A549 (cell line): ENCODE results near the gene XKR7. TPM values are rescaled to one million over a fixed set of nuclear protein-coding genes. Genes with fewer than 3 reads are reported as not detected.

Experiments used
- ATAC-seq, 2 experiments: fragments of 200-7000 bp in 1 of 2; fragments of >200 bp in 1 of 2; cut with Nextera tagmentation in 1 of 2; cut with Tn5 transposase in 1 of 2; 3 replicates each; pipeline versions ENCODE4 v1.8.0 to v1.9.1; 2018 to 2020; ENCODE audit warnings: mild to moderate bottlenecking in 1 of 2, moderate library complexity in 1 of 2
- CTCF ChIA-PET: fragments of 300-600 bp; sonication (Branson Sonifier 250); formaldehyde crosslinking; extraction: SDS; loops from one replicate; lab custom pipeline; 2021; ENCODE audit warnings: antibody characterized with exemption, inconsistent platforms; lab: Yijun Ruan, JAX
- POLR2A ChIA-PET: fragments of 350-600 bp; formaldehyde crosslinking; extraction: SDS; loops from one replicate; lab custom pipeline; 2021; ENCODE audit warnings: antibody characterized with exemption, inconsistent platforms; lab: Yijun Ruan, JAX
- DNase-seq, 2 experiments: peaks; one replicate each; pipeline versions ENCODE4 v3.0.0 to v3.0.0-alpha.2; 2011 to 2016; ENCODE audit warnings: low read depth in 1 of 2, low spot score in 1 of 2
- FAIRE-seq: peaks from 2 replicates; lab custom pipeline; 2011; peaks lifted over from hg19 to GRCh38; lab: Jason Lieb, UNC
- H3K27ac ChIP-seq, 2 experiments: fragments of >200 bp; sonication (Bioruptor Twin); formaldehyde crosslinking; 3 replicates each; pipeline ENCODE4 v1.5.1; 2016 to 2017
- H3K4me1 ChIP-seq: fragments of >200 bp; sonication (Bioruptor Twin); formaldehyde crosslinking; 3 replicates; pipeline ENCODE4 v1.6.1; 2016
- H3K4me2 ChIP-seq: fragments of >200 bp; sonication (Bioruptor Twin); formaldehyde crosslinking; 3 replicates; pipeline ENCODE4 v1.6.1; 2016
- H3K4me3 ChIP-seq: fragments of >200 bp; sonication (Bioruptor Twin); formaldehyde crosslinking; 3 replicates; pipeline ENCODE4 v1.5.1; 2016
- H3K9me3 ChIP-seq: fragments of >200 bp; sonication (Bioruptor Twin); formaldehyde crosslinking; 3 replicates; pipeline ENCODE4 v1.6.1; 2016
- CEBPB ChIP-seq, 2 experiments: fragments of >200 bp in 1 of 2; sonication (Bioruptor Twin) in 1 of 2; formaldehyde crosslinking in 1 of 2; IDR thresholded peaks; 2 replicates each; pipeline ENCODE4 v1.6.1; 2012 to 2016
- CHD2 ChIP-seq: fragments of 150-350 bp; IDR thresholded peaks from 2 replicates; pipeline ENCODE4 v1.6.1; 2014; ENCODE audit warnings: low read length; ENCODE audit not compliant: partially characterized antibody
- EHMT2 ChIP-seq: fragments of 200-600 bp; sonication (generic); IDR thresholded peaks from 2 replicates; pipeline ENCODE4 v1.6.1; 2016; ENCODE audit warnings: antibody characterized with exemption, low read depth, mild to moderate bottlenecking, moderate library complexity
- ELK1 ChIP-seq: fragments of 150-350 bp; IDR thresholded peaks from 2 replicates; pipeline ENCODE4 v1.6.1; 2014; ENCODE audit warnings: low read depth, mild to moderate bottlenecking, low read length
- EP300 ChIP-seq, 2 experiments: fragments of >200 bp; sonication (Bioruptor Twin); formaldehyde crosslinking; IDR thresholded peaks; 2 replicates in 1 of 2; 3 replicates in 1 of 2; pipeline ENCODE4 v1.6.1; 2016 to 2017
- ESRRA ChIP-seq: fragments of 150-350 bp; IDR thresholded peaks from 2 replicates; pipeline ENCODE4 v1.6.1; 2014; ENCODE audit warnings: mild to moderate bottlenecking, low read length, borderline replicate concordance
- FOXS1 ChIP-seq: fragments of 250-450 bp; sonication (Bioruptor Pico); IDR thresholded peaks from 2 replicates; pipeline ENCODE4 v1.5.0; 2020; ENCODE audit warnings: mild to moderate bottlenecking, moderate library complexity
- GATA3 ChIP-seq: IDR thresholded peaks from 2 replicates; pipeline ENCODE4 v1.6.1; 2012; ENCODE audit warnings: borderline replicate concordance
- HEYL ChIP-seq: fragments of 250-450 bp; sonication (Bioruptor Pico); IDR thresholded peaks from 2 replicates; pipeline ENCODE4 v1.8.0; 2021; ENCODE audit warnings: mild to moderate bottlenecking, moderate library complexity
- HMGXB4 ChIP-seq: fragments of 250-450 bp; sonication (Bioruptor Pico); IDR thresholded peaks from 2 replicates; pipeline ENCODE4 v1.5.0; 2021; ENCODE audit warnings: mild to moderate bottlenecking, moderate library complexity, borderline replicate concordance
- HOXA7 ChIP-seq: fragments of 250-450 bp; sonication (Bioruptor Pico); IDR thresholded peaks from 2 replicates; pipeline ENCODE4 v1.5.0; 2020; ENCODE audit warnings: mild to moderate bottlenecking, moderate library complexity
- HOXB13 ChIP-seq: fragments of 250-450 bp; sonication (Bioruptor Pico); IDR thresholded peaks from 2 replicates; pipeline ENCODE4 v1.5.0; 2020; ENCODE audit warnings: low read depth, mild to moderate bottlenecking, moderate library complexity
- HOXB5 ChIP-seq: fragments of 250-450 bp; sonication (Bioruptor Pico); IDR thresholded peaks from 2 replicates; pipeline ENCODE4 v1.5.0; 2020; ENCODE audit warnings: mild to moderate bottlenecking, moderate library complexity
- JUNB ChIP-seq: fragments of >200 bp; sonication (Bioruptor Twin); formaldehyde crosslinking; IDR thresholded peaks from 2 replicates; pipeline ENCODE4 v1.6.1; 2016
- KDM5A ChIP-seq: fragments of 200-600 bp; sonication (generic); IDR thresholded peaks from 2 replicates; pipeline ENCODE4 v1.6.1; 2016; ENCODE audit warnings: antibody characterized with exemption, mild to moderate bottlenecking
- MAFK ChIP-seq: fragments of 450-650 bp; IDR thresholded peaks from 2 replicates; pipeline ENCODE4 v1.6.1; 2014; ENCODE audit not compliant: partially characterized antibody
- MAZ ChIP-seq: fragments of 150-350 bp; IDR thresholded peaks from 2 replicates; pipeline ENCODE4 v1.6.1; 2014; ENCODE audit warnings: antibody characterized with exemption, low read depth, low read length, borderline replicate concordance
- MYC ChIP-seq: IDR thresholded peaks from 2 replicates; pipeline ENCODE4 v1.6.1; 2012; ENCODE audit warnings: mild to moderate bottlenecking, inconsistent platforms, low read length, improper control_type of control experiment, borderline replicate concordance
- NFE2L2 ChIP-seq: fragments of 150-350 bp; conservative IDR thresholded peaks from 2 replicates; pipeline ENCODE4 v1.6.1; 2014; ENCODE audit warnings: low read length
- PHF8 ChIP-seq: fragments of 200-600 bp; sonication (generic); IDR thresholded peaks from 2 replicates; pipeline ENCODE4 v1.6.1; 2016; ENCODE audit warnings: low read depth, mild to moderate bottlenecking, antibody characterized with exemption, moderate library complexity, borderline replicate concordance
- POLR2A ChIP-seq: IDR thresholded peaks from 2 replicates; pipeline ENCODE4 v1.6.1; 2012; ENCODE audit warnings: mild to moderate bottlenecking, low read length
- RAD21 ChIP-seq, 2 experiments: fragments of >200 bp in 1 of 2; sonication (Bioruptor Twin) in 1 of 2; formaldehyde crosslinking in 1 of 2; IDR thresholded peaks in 1 of 2; conservative IDR thresholded peaks in 1 of 2; 2 replicates in 1 of 2; 3 replicates in 1 of 2; pipeline ENCODE4 v1.6.1; 2012 to 2018; ENCODE audit warnings: inconsistent platforms in 1 of 2
- RCOR1 ChIP-seq: fragments of 150-350 bp; IDR thresholded peaks from 2 replicates; pipeline ENCODE4 v1.6.1; 2014; ENCODE audit warnings: antibody characterized with exemption, low read length, low read depth
- RNF2 ChIP-seq: fragments of 200-600 bp; sonication (generic); IDR thresholded peaks from 2 replicates; pipeline ENCODE4 v1.6.1; 2016; ENCODE audit warnings: low read depth, mild to moderate bottlenecking, antibody characterized with exemption, moderate library complexity, borderline replicate concordance
- SMC3 ChIP-seq: fragments of >200 bp; sonication (Bioruptor Twin); formaldehyde crosslinking; IDR thresholded peaks from 3 replicates; pipeline ENCODE4 v1.6.1; 2018; ENCODE audit warnings: inconsistent platforms
- SREBF2 ChIP-seq: fragments of 450-650 bp; IDR thresholded peaks from 2 replicates; pipeline ENCODE4 v1.6.1; 2014; ENCODE audit warnings: mild to moderate bottlenecking, moderate library complexity
- TP53 ChIP-seq: fragments of 250-450 bp; sonication (Bioruptor Pico); IDR thresholded peaks from 2 replicates; pipeline ENCODE4 v1.5.0; 2021; ENCODE audit warnings: mild to moderate bottlenecking, moderate library complexity
- USF2 ChIP-seq: fragments of 450-650 bp; IDR thresholded peaks from 2 replicates; pipeline ENCODE4 v1.6.1; 2014; ENCODE audit warnings: antibody characterized with exemption
- ZC3H11A ChIP-seq: fragments of 450-650 bp; IDR thresholded peaks from 2 replicates; pipeline ENCODE4 v1.6.1; 2014; ENCODE audit warnings: antibody characterized with exemption, mild to moderate bottlenecking
- ZFP36 ChIP-seq: fragments of 450-650 bp; IDR thresholded peaks from 2 replicates; pipeline ENCODE4 v1.6.1; 2014; ENCODE audit warnings: borderline replicate concordance; ENCODE audit not compliant: partially characterized antibody
- ZNF302 ChIP-seq: fragments of 250-450 bp; sonication (Bioruptor Pico); IDR thresholded peaks from 2 replicates; pipeline ENCODE4 v1.9.0; 2021; ENCODE audit warnings: inconsistent platforms, mild to moderate bottlenecking, moderate library complexity
- WGBS: methylation state at CpG from one replicate; pipeline ENCODE4 v1.1.6; 2017; ENCODE audit errors: missing lambda C conversion rate; 5-methylcytosine and 5-hydroxymethylcytosine counted together
- polyA plus RNA-seq, 4 experiments: library from polyadenylated mRNA; depleted of rRNA in 3 of 4; stranded (reverse); fragments of >200 nt; fragmentation: RNase III in 1 of 4; extraction: RNeasy Plus Mini Kit Qiagen cat#74134 plus additional on column Dnase treatment in 1 of 4; gene quantifications; 2 replicates in 3 of 4; 3 replicates in 1 of 4; pipeline ENCODE4 v1.2.3, GENCODE V29; 2011 to 2017
- TF ChIP-seq, protein P1 (sequence below): fragments of >200 bp; sonication (Bioruptor Twin); formaldehyde crosslinking; IDR thresholded peaks from 2 replicates; pipeline ENCODE4 v1.6.1; 2016
- TF ChIP-seq, protein P2 (sequence below): fragments of 200-600 bp; sonication (generic); IDR thresholded peaks from 2 replicates; pipeline ENCODE4 v1.6.1; 2016; ENCODE audit warnings: antibody characterized with exemption, mild to moderate bottlenecking, moderate library complexity

The XKR7 gene
- polyA plus RNA-seq, 2 of the 4 experiments (the other 2 are of a cell fraction) = 0.01 TPM; not detected in 1

- CTCF ChIA-PET = interaction anchor here (0.6 to 12.2 kb wide), 41 partner anchors 10 to 185 kb away, joined by 3 to 173 read pairs (median 4); partner anchors contain the start of genes FOXS1, MYLK2 and XKR7
- TF ChIP-seq, protein P1, sequence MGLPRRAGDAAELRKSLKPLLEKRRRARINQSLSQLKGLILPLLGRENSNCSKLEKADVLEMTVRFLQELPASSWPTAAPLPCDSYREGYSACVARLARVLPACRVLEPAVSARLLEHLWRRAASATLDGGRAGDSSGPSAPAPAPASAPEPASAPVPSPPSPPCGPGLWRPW = no peak
- TF ChIP-seq CHD2 (peak; percentile 96), ZNF302 (no peak), RNF2 (no peak), MAZ (no peak), FOXS1 (CRISPR knock-in tag) (no peak), USF2 (no peak), CEBPB (IDR thresholded peaks at IDR 0.05) (no peak), TP53 (CRISPR knock-in tag) (no peak), POLR2A (peak; percentile 85), RCOR1 (no peak), RAD21 (conservative IDR thresholded peaks at IDR 0.05 in 1 of 2, IDR thresholded peaks at IDR 0.05 in 1 of 2) (peak; percentile 77 to 89), EHMT2 (no peak), HOXA7 (CRISPR knock-in tag) (no peak), KDM5A (no peak), JUNB (no peak), HOXB13 (CRISPR knock-in tag) (no peak), HOXB5 (no peak), GATA3 (no peak), ELK1 (no peak), MAFK (no peak), HEYL (CRISPR knock-in tag) (no peak), SMC3 (peak; percentile 90), MYC (peak; percentile 48; the same call in 1 of the 2 replicates), NFE2L2 (no peak), EP300 (IDR thresholded peaks at IDR 0.05) (no peak), SREBF2 (no peak), HMGXB4 (no peak), ZFP36 (no peak), ESRRA (peak; percentile 61; the same call in 1 of the 2 replicates), ZC3H11A (no peak), PHF8 (peak; percentile 76)
- TF ChIP-seq, protein P2, sequence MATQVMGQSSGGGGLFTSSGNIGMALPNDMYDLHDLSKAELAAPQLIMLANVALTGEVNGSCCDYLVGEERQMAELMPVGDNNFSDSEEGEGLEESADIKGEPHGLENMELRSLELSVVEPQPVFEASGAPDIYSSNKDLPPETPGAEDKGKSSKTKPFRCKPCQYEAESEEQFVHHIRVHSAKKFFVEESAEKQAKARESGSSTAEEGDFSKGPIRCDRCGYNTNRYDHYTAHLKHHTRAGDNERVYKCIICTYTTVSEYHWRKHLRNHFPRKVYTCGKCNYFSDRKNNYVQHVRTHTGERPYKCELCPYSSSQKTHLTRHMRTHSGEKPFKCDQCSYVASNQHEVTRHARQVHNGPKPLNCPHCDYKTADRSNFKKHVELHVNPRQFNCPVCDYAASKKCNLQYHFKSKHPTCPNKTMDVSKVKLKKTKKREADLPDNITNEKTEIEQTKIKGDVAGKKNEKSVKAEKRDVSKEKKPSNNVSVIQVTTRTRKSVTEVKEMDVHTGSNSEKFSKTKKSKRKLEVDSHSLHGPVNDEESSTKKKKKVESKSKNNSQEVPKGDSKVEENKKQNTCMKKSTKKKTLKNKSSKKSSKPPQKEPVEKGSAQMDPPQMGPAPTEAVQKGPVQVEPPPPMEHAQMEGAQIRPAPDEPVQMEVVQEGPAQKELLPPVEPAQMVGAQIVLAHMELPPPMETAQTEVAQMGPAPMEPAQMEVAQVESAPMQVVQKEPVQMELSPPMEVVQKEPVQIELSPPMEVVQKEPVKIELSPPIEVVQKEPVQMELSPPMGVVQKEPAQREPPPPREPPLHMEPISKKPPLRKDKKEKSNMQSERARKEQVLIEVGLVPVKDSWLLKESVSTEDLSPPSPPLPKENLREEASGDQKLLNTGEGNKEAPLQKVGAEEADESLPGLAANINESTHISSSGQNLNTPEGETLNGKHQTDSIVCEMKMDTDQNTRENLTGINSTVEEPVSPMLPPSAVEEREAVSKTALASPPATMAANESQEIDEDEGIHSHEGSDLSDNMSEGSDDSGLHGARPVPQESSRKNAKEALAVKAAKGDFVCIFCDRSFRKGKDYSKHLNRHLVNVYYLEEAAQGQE = peak; percentile 98
Observed at GRCh38 chr20:31951530-31952453, 16.2 kb upstream of the XKR7 start, which contains the start of gene PDRG1. Gene PDRG1, minus strand, starts transcription at chr20:31952046. Its CDS starts 85 bp downstream, at chr20:31951961.

More at GRCh38 chr20:31951530-31952453, 16.2 kb upstream of the XKR7 start, which contains the start of gene PDRG1:
- peak within 1 kb of the TSS; percentile 100 for H3K4me2 ChIP-seq
- ATAC-seq (peak; percentile 89 to 99), FAIRE-seq (no peak), DNase-seq (peak; percentile 72 to 96)
- POLR2A ChIA-PET = interaction anchor here (0.6 to 1.2 kb wide), 3 partner anchors 12 to 99 kb away, joined by 3 to 4 read pairs (median 4); no protein-coding TSS in a partner anchor
- H3K9me3 ChIP-seq = peaks cover 9% of the 10 kb centered on the region
- peaks cover 8% of the 10 kb centered on the region; the same call in 2 of the 3 replicates for H3K4me1 ChIP-seq
- peak within 1 kb of the TSS; percentile 100 for H3K4me3 ChIP-seq
- peak within 1 kb of the TSS; percentile 92 to 97 for H3K27ac ChIP-seq
- 1% methylated on average over 61 of the region's 63 CpGs for WGBS
